ENCODE results near the gene CBARP. TPM values are rescaled to one million over a fixed set of nuclear protein-coding genes. Genes with fewer than 3 reads are reported as not detected.
A peak's percentile ranks its signal among the peaks of the same experiment; 100 is the strongest.

Gene CBARP
- total and polyA plus RNA-seq, 2 of the 13 experiments (the other 11 are each of a cell fraction or from before 2014, with no cell fraction given), result 1.2 to 1.4 TPM

GRCh38 chr19:1284979-1285736 lies 47.4 kb upstream of the CBARP start (continued):
- no peak for TF ChIP-seq ZNF597 (CRISPR knock-in tag; IDR thresholded peaks at IDR 0.05)
- no peak for TF ChIP-seq ZFP1 (CRISPR knock-in tag; IDR thresholded peaks at IDR 0.05)
- TF ChIP-seq HIVEP1 (CRISPR knock-in tag; IDR thresholded peaks at IDR 0.05), result no peak
- no peak for TF ChIP-seq ZNF281 (CRISPR knock-in tag; IDR thresholded peaks at IDR 0.05; ENCODE audit: borderline replicate concordance)
- TF ChIP-seq HOXA5 (CRISPR knock-in tag; IDR thresholded peaks at IDR 0.05), result peak; percentile 28; the same call in 1 of the 2 replicates
- TF ChIP-seq FUBP1 (CRISPR knock-in tag; IDR thresholded peaks at IDR 0.05; ENCODE audit: borderline replicate concordance), result no peak
- TF ChIP-seq FOXJ3 (CRISPR knock-in tag; IDR thresholded peaks at IDR 0.05; ENCODE audit: borderline replicate concordance), result no peak
- no peak for TF ChIP-seq MZF1 (CRISPR knock-in tag; IDR thresholded peaks at IDR 0.05; ENCODE audit: borderline replicate concordance)
- no peak for TF ChIP-seq ZNF790 (CRISPR knock-in tag; IDR thresholded peaks at IDR 0.05; ENCODE audit: borderline replicate concordance)
- TF ChIP-seq SSRP1 (CRISPR knock-in tag; IDR thresholded peaks at IDR 0.05), result no peak
- TF ChIP-seq ZNF781 (CRISPR knock-in tag; IDR thresholded peaks at IDR 0.05; ENCODE audit: borderline replicate concordance, not compliant biosample characterization), result no peak
- no peak for TF ChIP-seq ZNF784 (CRISPR knock-in tag; IDR thresholded peaks at IDR 0.05; ENCODE audit: borderline replicate concordance)
- no peak for TF ChIP-seq RNF219 (CRISPR knock-in tag; IDR thresholded peaks at IDR 0.05)
- no peak for TF ChIP-seq FOSL1 (CRISPR knock-in tag; IDR thresholded peaks at IDR 0.05; ENCODE audit: borderline replicate concordance)
- TF ChIP-seq PLRG1 (conservative IDR thresholded peaks at IDR 0.05), result no peak
- 0 out of 2 replicates have a peak, but pooled peaks have one; percentile 33 for TF ChIP-seq CHD4 (IDR thresholded peaks at IDR 0.05; ENCODE audit: borderline replicate concordance, low read length)
- TF ChIP-seq HDAC6 (IDR thresholded peaks at IDR 0.05; ENCODE audit: low read depth, low read length), result no peak
- TF ChIP-seq ZNF761 (CRISPR knock-in tag; conservative IDR thresholded peaks at IDR 0.05), result no peak
- TF ChIP-seq SRF (IDR thresholded peaks at IDR 0.05; ENCODE audit: low read depth, low read length), result no peak
- TF ChIP-seq NAIF1 (CRISPR knock-in tag; IDR thresholded peaks at IDR 0.05; ENCODE audit: borderline replicate concordance), result no peak
